Neural progenitor cell (in vitro differentiated cells): ENCODE data around the gene HNRNPA2B1. TPM values are rescaled to one million over a fixed set of nuclear protein-coding genes. Genes with fewer than 3 reads are reported as not detected.

Experiments
- DNase-seq: peaks from one replicate; pipeline ENCODE4 v3.0.0-alpha.2; 2016; ENCODE audit warnings: low spot score
- H2AFZ ChIP-seq: fragments of 200-600 bp; sonication (generic); replicated peaks from 2 replicates; pipeline ENCODE4 v1.6.1; 2016; ENCODE audit warnings: antibody characterized with exemption
- H3F3A ChIP-seq: fragments of 200-600 bp; sonication (generic); 2 replicates; pipeline ENCODE4 v1.6.1; 2016; ENCODE audit warnings: antibody characterized with exemption, low read depth
- H3K27ac ChIP-seq: fragments of 200-600 bp; sonication (generic); 2 replicates; pipeline ENCODE4 v1.5.1; 2016; ENCODE audit warnings: mild to moderate bottlenecking
- H3K27me3 ChIP-seq: fragments of 200-600 bp; sonication (generic); 2 replicates; pipeline ENCODE4 v1.6.1; 2016; ENCODE audit warnings: mild to moderate bottlenecking, moderate library complexity
- H3K36me3 ChIP-seq: fragments of 200-600 bp; sonication (generic); 2 replicates; pipeline ENCODE4 v1.5.1; 2016
- H3K4me1 ChIP-seq: fragments of 200-600 bp; sonication (generic); 2 replicates; pipeline ENCODE4 v1.6.1; 2016; ENCODE audit warnings: mixed run types
- H3K4me2 ChIP-seq: fragments of 200-600 bp; sonication (generic); 2 replicates; pipeline ENCODE4 v1.6.1; 2016
- H3K4me3 ChIP-seq: fragments of 200-600 bp; sonication (generic); 2 replicates; pipeline ENCODE4 v1.5.1; 2016
- H3K79me2 ChIP-seq: fragments of 200-600 bp; sonication (generic); 2 replicates; pipeline ENCODE4 v1.6.1; 2016; ENCODE audit warnings: low read depth
- H3K9ac ChIP-seq: fragments of 200-600 bp; sonication (generic); 2 replicates; pipeline ENCODE4 v1.6.1; 2016
- H3K9me3 ChIP-seq: fragments of 200-600 bp; sonication (generic); 2 replicates; pipeline ENCODE4 v1.5.1; 2016; ENCODE audit warnings: low read depth
- H4K20me1 ChIP-seq: fragments of 200-600 bp; sonication (generic); 2 replicates; pipeline ENCODE4 v1.6.1; 2016; ENCODE audit warnings: low read depth
- H3K27ac Mint-ChIP-seq: 3 replicates; pipeline ENCODE4 v1.8.0; 2021; ENCODE audit warnings: mixed read lengths
- H3K27me3 Mint-ChIP-seq: 2 replicates; pipeline ENCODE4 v1.8.0; 2022; ENCODE audit warnings: low read depth, mild to moderate bottlenecking, inconsistent platforms, moderate library complexity, mixed read lengths; ENCODE audit not compliant: insufficient read depth
- H3K36me3 Mint-ChIP-seq: 3 replicates; pipeline ENCODE4 v1.8.0; 2021; ENCODE audit warnings: mixed read lengths
- H3K4me1 Mint-ChIP-seq: 3 replicates; pipeline ENCODE4 v1.8.0; 2021; ENCODE audit warnings: mixed read lengths
- H3K4me3 Mint-ChIP-seq: 3 replicates; pipeline ENCODE4 v1.8.0; 2021; ENCODE audit warnings: mild to moderate bottlenecking, moderate library complexity, mixed read lengths
- H3K9me3 Mint-ChIP-seq: 3 replicates; pipeline ENCODE4 v1.8.0; 2020; ENCODE audit warnings: mixed read lengths
- EZH2 ChIP-seq: fragments of 200-600 bp; sonication (generic); IDR thresholded peaks from 2 replicates; pipeline ENCODE4 v1.6.1; 2017; ENCODE audit warnings: antibody characterized with exemption, mild to moderate bottlenecking, moderate library complexity
- EZH2phosphoT487 ChIP-seq: fragments of 200-600 bp; sonication (generic); IDR thresholded peaks from 2 replicates; pipeline ENCODE4 v1.6.1; 2017; ENCODE audit warnings: antibody characterized with exemption
- total RNA-seq: library from RNA; depleted of rRNA; stranded (reverse); fragments of >200 nt; gene quantifications from 2 replicates; pipeline ENCODE4 v1.2.3, GENCODE V29; 2015; ENCODE audit warnings: low replicate concordance
- TF ChIP-seq, protein P1 (sequence below): fragments of 200-600 bp; sonication (generic); IDR thresholded peaks from 2 replicates; pipeline ENCODE4 v1.5.1; 2017; ENCODE audit warnings: antibody characterized with exemption, mild to moderate bottlenecking

Gene HNRNPA2B1
- 552 and 601 TPM in 2 replicates for total RNA-seq

- Mint-ChIP-seq H3K36me3 (peaks cover 52% of the 10 kb centered on the region), H3K27ac (peak within 1 kb of the TSS; percentile 99), H3K9me3 (peaks cover 9% of the 10 kb centered on the region), H3K4me1 (peaks cover 45% of the 10 kb centered on the region), H3K4me3 (peak within 1 kb of the TSS; percentile 97), H3K27me3 (peaks cover 4% of the 10 kb centered on the region)
- H3K4me1 ChIP-seq = peaks cover 37% of the 10 kb centered on the region
- H3K9me3 ChIP-seq = no peaks in the 10 kb centered on the region
- TF ChIP-seq EZH2 (no peak), EZH2phosphoT487 (no peak)
- TF ChIP-seq, protein P1, sequence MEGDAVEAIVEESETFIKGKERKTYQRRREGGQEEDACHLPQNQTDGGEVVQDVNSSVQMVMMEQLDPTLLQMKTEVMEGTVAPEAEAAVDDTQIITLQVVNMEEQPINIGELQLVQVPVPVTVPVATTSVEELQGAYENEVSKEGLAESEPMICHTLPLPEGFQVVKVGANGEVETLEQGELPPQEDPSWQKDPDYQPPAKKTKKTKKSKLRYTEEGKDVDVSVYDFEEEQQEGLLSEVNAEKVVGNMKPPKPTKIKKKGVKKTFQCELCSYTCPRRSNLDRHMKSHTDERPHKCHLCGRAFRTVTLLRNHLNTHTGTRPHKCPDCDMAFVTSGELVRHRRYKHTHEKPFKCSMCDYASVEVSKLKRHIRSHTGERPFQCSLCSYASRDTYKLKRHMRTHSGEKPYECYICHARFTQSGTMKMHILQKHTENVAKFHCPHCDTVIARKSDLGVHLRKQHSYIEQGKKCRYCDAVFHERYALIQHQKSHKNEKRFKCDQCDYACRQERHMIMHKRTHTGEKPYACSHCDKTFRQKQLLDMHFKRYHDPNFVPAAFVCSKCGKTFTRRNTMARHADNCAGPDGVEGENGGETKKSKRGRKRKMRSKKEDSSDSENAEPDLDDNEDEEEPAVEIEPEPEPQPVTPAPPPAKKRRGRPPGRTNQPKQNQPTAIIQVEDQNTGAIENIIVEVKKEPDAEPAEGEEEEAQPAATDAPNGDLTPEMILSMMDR = peak; percentile 18
- H3K27ac ChIP-seq = peak within 1 kb of the TSS; percentile 99
- peak within 1 kb of the TSS; percentile 91 for H3K4me3 ChIP-seq
- H3K79me2 ChIP-seq = peaks cover 91% of the 10 kb centered on the region
- peaks cover 63% of the 10 kb centered on the region for H3F3A ChIP-seq
- H3K36me3 ChIP-seq = peaks cover 33% of the 10 kb centered on the region
- no peaks in the 10 kb centered on the region for H3K27me3 ChIP-seq
- peak within 1 kb of the TSS; percentile 54 for H2AFZ ChIP-seq
- H3K9ac ChIP-seq = peak within 1 kb of the TSS; percentile 96
- H3K4me2 ChIP-seq = peak within 1 kb of the TSS; percentile 96
- peak; percentile 98 for DNase-seq
- H4K20me1 ChIP-seq = peaks cover 77% of the 10 kb centered on the region
Measured at GRCh38 chr7:26200444-26201246, at the start of gene HNRNPA2B1. Gene HNRNPA2B1 (minus strand): TSS chr7:26200746. CDS start chr7:26200577, 169 bp downstream.

GRCh38 chr7:26250239-26250638 is 49.7 kb upstream of the HNRNPA2B1 start:
- Histone ChIP-seq H3K79me2 (no peaks in the 10 kb centered on the region), H3K4me1 (no peaks in the 10 kb centered on the region), H2AFZ (no peak overlapping the region), H3K9me3 (no peaks in the 10 kb centered on the region), H3K9ac (no peak overlapping the region), H3F3A (no peaks in the 10 kb centered on the region), H3K4me3 (no peak overlapping the region), H3K27ac (no peak overlapping the region), H3K27me3 (no peaks in the 10 kb centered on the region), H3K4me2 (no peak overlapping the region), H3K36me3 (no peaks in the 10 kb centered on the region), H4K20me1 (no peaks in the 10 kb centered on the region)
- TF ChIP-seq EZH2phosphoT487 (no peak), EZH2 (no peak)
- TF ChIP-seq, protein P1 = no peak
- Mint-ChIP-seq H3K27me3 (peaks cover 2% of the 10 kb centered on the region), H3K9me3 (no peaks in the 10 kb centered on the region), H3K27ac (peak overlapping the region; percentile 54), H3K36me3 (no peaks in the 10 kb centered on the region), H3K4me1 (peaks cover 2% of the 10 kb centered on the region), H3K4me3 (no peak overlapping the region)
- no peak for DNase-seq

GRCh38 chr7:26245150-26245549 is 44.6 kb upstream of the HNRNPA2B1 start:
- no peak for DNase-seq
- Histone ChIP-seq H3K27ac (no peak overlapping the region), H3K27me3 (no peaks in the 10 kb centered on the region), H3K79me2 (no peaks in the 10 kb centered on the region), H3F3A (no peaks in the 10 kb centered on the region), H3K9ac (no peak overlapping the region), H3K4me3 (no peak overlapping the region), H3K9me3 (no peaks in the 10 kb centered on the region), H3K36me3 (no peaks in the 10 kb centered on the region), H3K4me2 (no peak overlapping the region), H2AFZ (no peak overlapping the region), H3K4me1 (no peaks in the 10 kb centered on the region), H4K20me1 (no peaks in the 10 kb centered on the region)
- no peaks in the 10 kb centered on the region for H3K9me3 Mint-ChIP-seq
- H3K36me3 Mint-ChIP-seq = no peaks in the 10 kb centered on the region
- no peaks in the 10 kb centered on the region for H3K4me1 Mint-ChIP-seq
- TF ChIP-seq, protein P1 = no peak
- no peak for TF ChIP-seq EZH2phosphoT487
- no peak for TF ChIP-seq EZH2
- no peak overlapping the region for H3K27ac Mint-ChIP-seq
- peaks cover 3% of the 10 kb centered on the region for H3K27me3 Mint-ChIP-seq
- no peak overlapping the region for H3K4me3 Mint-ChIP-seq
